HEK293 (cell line): ENCODE results near the gene SMCHD1.
"Not testable (repeated sequence)": the region's sequence is repeated elsewhere in the genome, so short reads cannot be mapped to it uniquely, and the experiment has no call there.

Experiments
- GFI1B ChIP-seq: fragments of 450-650 bp; formaldehyde crosslinking; IDR thresholded peaks from 2 replicates; pipeline ENCODE4 v1.5.1; 2016; ENCODE audit warnings: missing biosample characterization, missing genetic modification characterization
- MEIS1 ChIP-seq: sonication (generic); formaldehyde crosslinking; IDR thresholded peaks from 2 replicates; pipeline ENCODE4 v1.8.1; 2022; ENCODE audit warnings: missing genetic modification reagents, mild to moderate bottlenecking, borderline replicate concordance
- PRDM1 ChIP-seq: fragments of 450-650 bp; formaldehyde crosslinking; IDR thresholded peaks from 2 replicates; pipeline ENCODE4; 2016; ENCODE audit warnings: missing biosample characterization, missing genetic modification characterization
- YY1 ChIP-seq: fragments of 450-650 bp; formaldehyde crosslinking; IDR thresholded peaks from 2 replicates; pipeline ENCODE4 v1.5.1; 2018; ENCODE audit warnings: missing biosample characterization, missing genetic modification characterization
- ZNF311 ChIP-seq: fragments of 450-650 bp; formaldehyde crosslinking; IDR thresholded peaks from 2 replicates; pipeline ENCODE4 v1.5.1; 2017; ENCODE audit warnings: missing biosample characterization, missing genetic modification characterization, borderline replicate concordance
- ZNF350 ChIP-seq: fragments of 450-650 bp; formaldehyde crosslinking; IDR thresholded peaks from 2 replicates; pipeline ENCODE4 v1.5.0; 2017; ENCODE audit warnings: missing biosample characterization, mild to moderate bottlenecking, missing genetic modification characterization
- ZNF416 ChIP-seq: fragments of 450-650 bp; formaldehyde crosslinking; IDR thresholded peaks from 2 replicates; pipeline ENCODE4 v1.5.1; 2016; ENCODE audit warnings: missing biosample characterization, missing genetic modification characterization
- TF ChIP-seq, protein P1 (sequence below): fragments of 450-650 bp; formaldehyde crosslinking; IDR thresholded peaks from 2 replicates; pipeline ENCODE4 v1.5.1; 2016; ENCODE audit warnings: missing biosample characterization, missing genetic modification characterization

DNA sequence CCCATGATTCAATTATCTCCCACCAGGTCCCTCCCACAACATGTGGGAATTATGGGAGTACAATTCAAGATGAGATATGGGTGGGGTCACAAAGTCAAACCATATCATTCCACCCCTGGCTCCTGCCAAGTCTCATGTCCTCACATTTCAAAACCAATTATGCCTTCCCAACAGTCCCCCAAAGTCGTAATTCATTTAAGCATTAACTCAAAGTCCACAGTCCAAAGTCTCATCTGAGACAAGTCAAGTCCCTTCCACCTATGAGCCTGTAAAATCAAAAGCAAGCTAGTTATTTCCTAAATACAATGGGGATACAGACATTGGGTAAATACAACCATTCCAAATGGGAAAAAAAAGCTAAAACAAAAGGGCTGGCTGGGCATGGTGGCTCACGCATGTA, 153.1 kb downstream of the SMCHD1 start:
- not testable (repeated sequence) for TF ChIP-seq GFI1B (tag by site-specific recombination); ZNF350 (tag by site-specific recombination); PRDM1 (tag by site-specific recombination); MEIS1; ZNF311; YY1 (tag by site-specific recombination); ZNF416 (tag by site-specific recombination)
- TF ChIP-seq, protein P1, sequence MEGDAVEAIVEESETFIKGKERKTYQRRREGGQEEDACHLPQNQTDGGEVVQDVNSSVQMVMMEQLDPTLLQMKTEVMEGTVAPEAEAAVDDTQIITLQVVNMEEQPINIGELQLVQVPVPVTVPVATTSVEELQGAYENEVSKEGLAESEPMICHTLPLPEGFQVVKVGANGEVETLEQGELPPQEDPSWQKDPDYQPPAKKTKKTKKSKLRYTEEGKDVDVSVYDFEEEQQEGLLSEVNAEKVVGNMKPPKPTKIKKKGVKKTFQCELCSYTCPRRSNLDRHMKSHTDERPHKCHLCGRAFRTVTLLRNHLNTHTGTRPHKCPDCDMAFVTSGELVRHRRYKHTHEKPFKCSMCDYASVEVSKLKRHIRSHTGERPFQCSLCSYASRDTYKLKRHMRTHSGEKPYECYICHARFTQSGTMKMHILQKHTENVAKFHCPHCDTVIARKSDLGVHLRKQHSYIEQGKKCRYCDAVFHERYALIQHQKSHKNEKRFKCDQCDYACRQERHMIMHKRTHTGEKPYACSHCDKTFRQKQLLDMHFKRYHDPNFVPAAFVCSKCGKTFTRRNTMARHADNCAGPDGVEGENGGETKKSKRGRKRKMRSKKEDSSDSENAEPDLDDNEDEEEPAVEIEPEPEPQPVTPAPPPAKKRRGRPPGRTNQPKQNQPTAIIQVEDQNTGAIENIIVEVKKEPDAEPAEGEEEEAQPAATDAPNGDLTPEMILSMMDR = not testable (repeated sequence)
